ENCODE results near the gene ULBP3.
"Not testable (repeated sequence)": the region's sequence is repeated elsewhere in the genome, so short reads cannot be mapped to it uniquely, and the experiment has no call there.

The ULBP3 gene

DNA sequence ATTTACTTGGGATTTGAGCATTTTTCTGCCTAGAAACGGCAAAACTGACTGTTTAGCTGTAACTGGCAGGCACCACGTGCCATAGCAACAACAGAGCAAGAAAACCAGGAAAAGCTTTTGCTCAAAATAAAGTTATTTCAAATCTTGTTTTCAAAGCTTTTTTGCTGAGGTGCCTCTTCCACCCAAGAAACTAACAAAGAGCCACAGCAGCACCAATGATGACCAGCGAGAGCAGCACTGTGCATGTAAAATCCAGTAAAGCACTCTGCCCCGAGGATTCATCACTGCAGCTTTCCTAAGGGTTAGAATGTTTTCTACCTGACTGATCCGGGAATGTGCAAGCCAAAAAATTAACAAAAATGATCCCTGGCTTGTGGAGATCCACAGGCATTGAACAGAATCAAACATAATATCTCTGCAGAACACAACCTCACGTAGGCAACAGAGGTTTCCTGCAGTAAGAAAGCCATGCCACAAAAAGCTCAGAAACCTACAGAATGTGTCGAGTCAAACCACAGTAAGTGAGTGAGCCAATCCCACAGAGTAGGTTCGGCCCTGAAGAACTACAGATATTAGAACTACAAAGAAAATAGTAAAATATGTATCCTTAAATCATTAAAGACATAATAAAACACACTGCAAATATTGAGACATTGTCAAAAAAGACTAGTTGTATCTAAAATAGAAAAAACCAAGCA lies 7.4 kb upstream of the ULBP3 start:
- DNase-seq (ENCODE audit: low read depth, low spot score): no peak

DNA sequence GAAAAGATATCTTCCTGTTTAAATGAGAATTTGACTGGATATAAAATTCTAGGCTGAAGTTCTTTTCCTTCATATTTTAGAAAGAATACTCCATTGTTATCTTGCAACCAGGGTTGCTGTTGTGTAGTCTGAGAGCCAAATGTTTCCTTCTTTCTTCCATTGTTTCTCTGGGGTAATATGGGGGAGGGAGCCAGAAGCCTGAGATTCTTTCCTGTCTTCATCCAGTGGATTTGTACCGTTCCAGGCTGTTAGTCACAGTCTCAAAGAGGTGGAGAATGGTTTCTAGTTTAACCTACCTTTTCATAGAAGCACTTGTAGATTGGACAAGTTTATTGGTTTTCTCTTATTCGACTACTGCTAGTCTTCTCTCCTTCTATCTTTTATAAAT lies 6.1 kb upstream of the ULBP3 start:
- no peak for DNase-seq (ENCODE audit: low read depth, low spot score)

DNA sequence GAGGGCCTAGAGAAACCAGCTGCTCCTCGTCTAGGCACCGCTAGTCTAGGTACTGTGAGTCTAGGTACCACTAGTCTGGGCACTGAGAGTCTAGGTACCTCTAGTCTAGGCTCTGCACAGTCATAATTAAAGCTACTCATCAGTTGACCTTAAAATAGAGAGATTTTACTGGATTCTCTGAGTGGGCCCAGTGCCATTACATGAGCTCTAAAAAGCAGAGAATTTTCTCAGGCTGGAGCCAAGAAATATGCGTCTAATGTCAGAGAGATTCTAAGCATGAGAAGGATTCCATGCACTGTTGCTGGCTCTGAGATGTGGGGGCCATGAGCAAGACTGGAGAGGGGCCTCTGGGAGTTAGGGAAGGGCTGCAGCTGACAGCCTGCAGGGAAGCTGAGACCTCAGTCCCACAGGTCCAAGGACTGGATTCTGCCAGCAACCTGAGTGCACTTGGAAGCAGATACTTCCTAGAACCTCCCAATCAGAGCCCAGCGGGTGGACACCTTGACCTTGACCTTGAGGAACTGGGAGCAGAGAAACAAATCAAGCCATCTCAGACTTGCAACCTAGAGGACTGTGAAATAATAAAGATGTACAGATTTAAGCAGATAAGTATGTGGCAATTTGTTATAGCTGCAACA lies 5.6 kb upstream of the ULBP3 start:
- not testable (repeated sequence) for DNase-seq (ENCODE audit: low read depth, low spot score)

DNA sequence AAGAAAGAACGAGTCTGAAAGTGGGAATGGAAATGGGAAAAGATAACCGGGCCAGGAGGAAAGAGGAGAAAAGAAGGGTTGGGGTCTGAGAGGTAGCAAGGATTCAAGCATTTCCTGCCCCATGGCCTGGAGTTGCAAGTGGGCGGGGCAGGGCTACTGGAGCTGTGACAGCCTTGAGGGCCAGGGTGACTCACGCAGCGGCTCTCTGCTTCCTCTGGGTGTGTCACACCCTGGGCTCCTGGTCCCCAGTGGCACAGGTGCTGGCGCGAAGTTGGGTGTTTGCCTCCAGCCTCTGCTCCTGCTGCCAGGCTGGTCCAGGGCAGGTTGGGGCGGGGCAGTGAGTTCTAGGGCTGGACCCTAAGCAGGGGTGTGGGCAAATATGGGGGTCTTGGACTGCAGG lies 3.3 kb upstream of the ULBP3 start:
- no peak for DNase-seq (ENCODE audit: low read depth, low spot score)

DNA sequence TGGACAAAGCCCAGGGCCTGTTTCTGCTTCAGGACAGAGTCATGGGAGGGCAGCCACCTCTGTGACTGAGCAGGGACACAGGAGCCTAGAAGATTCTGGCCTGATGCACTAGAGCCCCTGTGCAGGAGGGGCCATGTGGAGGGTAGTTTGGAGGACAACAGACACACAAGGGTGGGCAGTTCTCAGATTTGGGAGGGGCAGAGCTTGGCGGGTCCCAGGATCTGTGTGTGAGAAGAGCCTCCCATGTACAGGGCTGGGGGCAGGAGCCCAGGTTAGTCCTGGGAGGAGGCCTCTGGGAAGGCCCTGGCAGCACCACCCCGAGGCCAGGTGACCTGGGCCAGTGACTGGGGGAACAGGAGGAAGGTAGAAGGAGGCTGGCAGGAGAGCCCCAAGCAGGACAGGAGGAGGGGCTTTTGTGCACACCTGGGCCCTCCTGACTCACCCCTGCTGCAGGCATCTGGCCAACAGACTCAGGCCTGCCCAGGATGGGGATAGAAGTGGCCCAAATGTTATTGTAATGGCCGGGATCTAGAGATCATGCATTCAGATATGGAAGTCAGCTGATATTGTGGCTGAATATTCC lies 1.4 kb upstream of the ULBP3 start:
- no peak for DNase-seq (ENCODE audit: low read depth, low spot score)

DNA sequence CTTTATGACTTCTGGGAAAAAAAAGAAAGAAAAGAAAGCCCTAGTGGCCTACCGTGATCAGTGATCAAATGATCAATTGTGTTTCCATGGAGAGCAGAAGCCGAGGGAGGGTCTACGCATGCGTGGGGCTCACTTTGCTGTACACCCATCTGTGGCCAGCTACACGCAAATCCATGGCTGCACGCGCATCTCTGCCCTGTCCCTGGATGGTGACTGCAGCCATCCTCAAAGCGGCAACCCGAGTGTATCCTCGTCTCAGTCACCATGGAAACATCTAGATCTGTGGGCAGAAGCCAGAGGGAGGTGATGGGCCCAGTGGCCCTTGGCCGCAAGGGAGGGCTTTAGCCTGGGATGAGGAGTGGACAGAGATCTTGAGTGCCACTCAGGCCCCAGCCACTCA lies 785 bp upstream of the ULBP3 start:
- DNase-seq (ENCODE audit: low read depth, low spot score): no peak

DNA sequence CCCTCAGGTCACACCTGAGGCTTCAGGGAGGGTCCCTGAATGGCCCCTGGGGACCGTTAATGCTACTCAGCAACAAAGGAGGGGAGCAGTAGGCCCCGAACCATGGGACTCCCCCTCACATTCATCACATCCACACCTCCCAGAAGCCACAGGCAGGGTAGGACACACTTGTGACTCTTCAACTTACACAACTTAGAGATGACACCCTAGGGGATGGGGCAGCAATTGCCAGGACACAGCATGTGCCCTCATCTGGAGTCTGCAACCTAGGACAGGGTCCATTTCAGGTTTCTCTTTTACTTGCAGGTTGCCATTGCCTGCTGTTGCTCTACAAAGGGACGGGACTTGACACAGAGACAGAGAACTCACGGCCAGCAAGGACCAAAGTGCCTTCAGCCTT lies 770 bp downstream of the ULBP3 start:
- no peak for DNase-seq (ENCODE audit: low read depth, low spot score)

DNA sequence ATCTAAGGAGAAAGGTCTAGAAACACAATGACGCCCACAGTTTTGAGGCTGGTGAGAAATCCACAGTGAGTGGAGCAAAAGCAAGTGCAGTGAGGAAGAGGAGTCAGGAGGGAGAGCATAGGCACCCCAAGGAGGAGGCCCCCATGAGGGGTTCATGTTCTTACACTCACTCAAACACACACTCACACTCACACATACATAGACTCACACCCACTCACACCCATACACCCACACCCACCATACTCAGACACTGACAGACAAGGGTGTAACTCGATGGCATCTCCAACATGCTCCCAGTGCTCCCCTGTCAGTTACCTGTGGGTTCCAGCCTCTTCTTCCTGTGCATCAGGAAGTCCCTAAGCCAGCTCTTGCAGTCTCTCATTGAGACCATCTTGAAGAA lies 3.8 kb downstream of the ULBP3 start:
- DNase-seq (ENCODE audit: low read depth, low spot score): no peak

DNA sequence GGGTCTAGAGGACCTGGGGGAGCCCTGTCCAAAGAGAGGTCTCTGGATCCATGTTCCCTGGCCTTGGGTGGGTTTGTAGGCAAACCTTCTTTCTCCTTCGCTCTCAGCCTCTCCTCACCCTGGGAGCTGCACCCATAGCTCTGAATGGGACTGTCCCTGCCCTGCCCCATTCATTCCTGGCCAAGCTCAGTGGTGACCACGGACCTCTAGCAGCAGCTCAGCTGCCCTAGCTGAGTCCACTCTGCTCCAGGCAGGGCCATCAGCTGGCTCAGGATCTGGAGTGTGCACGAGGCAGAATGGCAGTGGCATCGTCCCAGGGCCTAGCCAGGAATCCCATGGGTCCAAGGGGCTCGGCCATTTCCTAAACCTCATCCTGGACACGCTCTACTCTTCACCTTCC lies 5.3 kb downstream of the ULBP3 start:
- no peak for DNase-seq (ENCODE audit: low read depth, low spot score)

DNA sequence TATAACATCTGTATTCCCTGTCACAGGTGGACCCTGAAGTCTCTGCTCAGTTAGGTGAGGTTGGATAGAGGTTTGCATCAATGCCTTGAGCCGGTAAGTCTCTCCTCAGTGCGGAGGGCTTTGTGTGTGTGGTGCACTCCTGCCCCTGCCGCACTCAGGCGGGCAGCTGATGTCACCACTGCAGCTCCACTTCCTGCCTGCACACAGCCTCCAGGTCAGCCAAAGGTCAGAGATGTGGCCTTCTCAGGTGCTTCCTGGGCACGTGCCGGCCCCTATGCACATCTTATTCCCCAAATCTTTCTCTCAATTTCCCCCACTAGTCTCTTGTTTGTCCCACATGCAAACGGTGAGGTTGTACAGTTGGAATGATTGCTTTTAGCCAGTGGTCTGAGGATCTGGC lies 8.9 kb downstream of the ULBP3 start:
- DNase-seq (ENCODE audit: low read depth, low spot score): not testable (repeated sequence)

DNA sequence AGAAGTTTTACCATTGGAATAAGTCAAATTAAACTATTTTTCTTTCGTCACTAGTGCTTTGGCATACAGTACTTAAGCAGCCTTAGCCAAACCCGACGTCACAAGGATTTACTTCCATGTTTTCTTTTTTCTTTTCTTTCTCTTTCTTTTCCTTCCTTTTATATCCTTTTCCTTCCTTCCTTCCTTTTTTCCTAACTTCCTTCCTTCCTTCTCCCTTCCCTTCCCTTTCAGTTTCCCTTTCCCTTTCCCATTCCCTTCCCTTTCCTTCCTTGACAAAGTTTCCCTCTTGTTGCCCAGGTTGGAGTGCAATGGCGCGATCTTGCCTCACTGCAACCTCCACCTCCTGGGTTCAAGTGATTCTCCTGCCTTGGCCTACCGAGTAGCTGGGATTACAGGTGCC lies 9.9 kb downstream of the ULBP3 start:
- DNase-seq (ENCODE audit: low read depth, low spot score): no peak

DNA sequence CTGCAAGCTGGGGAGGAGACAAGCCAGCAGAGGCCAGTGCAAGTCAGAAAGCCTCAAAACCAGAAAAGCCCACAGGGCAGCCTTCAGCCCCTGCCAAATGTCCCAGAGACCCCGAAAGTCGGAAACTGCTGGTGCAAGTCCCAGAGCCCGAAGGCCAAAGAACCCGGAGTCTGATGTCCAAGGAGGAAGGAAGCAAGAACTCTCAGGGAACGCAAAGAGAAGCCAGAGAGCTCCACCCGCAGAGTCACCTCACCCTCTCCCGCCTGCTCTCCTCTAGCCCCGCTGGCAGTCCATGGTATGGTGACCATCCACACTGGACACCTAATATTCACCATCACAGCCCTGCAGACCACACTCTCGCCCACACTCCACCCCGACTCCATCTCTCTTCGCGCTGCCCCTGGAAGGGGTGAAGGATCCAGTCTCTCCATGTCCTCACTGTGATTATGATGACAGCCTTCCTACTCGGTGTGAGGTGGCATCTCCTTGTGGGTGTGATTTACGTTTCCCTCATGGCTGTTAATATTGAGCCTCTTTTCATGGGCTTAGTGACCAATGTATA lies 10.6 kb downstream of the ULBP3 start:
- no peak for DNase-seq (ENCODE audit: low read depth, low spot score)

DNA sequence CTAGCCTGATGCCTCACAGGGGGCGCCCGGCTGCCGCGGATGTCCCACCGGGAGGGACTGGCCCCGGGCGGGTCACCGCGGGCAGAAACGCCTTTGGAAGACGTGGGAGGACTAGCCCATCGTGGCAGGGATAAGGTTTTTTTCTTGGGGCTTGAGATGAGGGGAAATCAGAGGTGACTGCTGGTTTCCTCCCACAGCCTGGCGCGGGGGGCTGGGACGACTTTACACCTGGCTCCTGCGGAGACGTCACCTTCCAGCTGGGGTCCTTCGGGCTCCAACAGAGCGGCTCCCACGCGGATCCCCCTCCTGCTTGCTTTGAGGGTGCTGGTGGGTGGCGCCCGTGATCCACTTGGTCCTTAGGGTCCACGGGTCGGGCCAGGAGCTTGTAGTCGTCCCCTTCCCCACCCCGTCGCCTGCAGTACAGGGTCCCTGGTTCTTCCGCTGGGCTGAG lies 11.4 kb downstream of the ULBP3 start:
- no peak for DNase-seq (ENCODE audit: low read depth, low spot score)

DNA sequence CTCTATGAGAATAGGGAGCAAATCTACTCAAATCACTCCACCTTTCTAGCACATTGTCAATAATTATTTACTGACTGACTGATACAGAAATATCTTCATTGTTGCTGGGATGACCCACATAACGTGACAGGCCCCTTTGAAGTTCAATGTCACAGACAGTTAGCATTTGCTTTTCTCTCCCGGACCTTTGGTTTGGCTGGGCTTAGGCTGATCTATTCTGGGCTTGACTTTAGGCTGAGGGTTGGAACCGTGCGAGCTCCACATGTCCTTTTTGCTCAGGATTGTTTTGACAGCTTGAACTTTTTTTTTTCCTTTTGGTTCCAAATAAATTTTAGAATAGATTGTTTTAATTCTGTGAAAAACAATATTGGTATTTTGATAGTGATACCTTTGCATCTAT lies 12.0 kb downstream of the ULBP3 start:
- no peak for DNase-seq (ENCODE audit: low read depth, low spot score)

DNA sequence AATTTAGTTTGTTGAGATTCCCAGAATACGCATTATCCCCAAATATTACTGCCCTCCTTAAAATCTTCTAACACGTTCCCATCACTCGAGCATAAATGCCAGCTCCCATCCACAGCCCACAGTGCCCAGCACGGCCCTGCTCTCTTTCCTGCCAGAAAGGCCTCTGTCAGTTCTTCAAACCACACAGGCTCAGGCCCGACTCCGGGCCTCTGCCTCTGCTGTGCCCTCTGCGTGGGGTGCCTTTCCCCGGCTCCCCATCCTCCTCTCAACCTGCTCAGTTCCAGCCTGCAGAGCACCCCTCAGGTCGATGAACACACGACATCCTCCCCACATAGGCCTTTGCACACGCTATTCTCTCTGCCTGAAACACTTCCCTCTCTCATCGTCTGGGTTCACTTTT lies 12.8 kb downstream of the ULBP3 start:
- no peak for DNase-seq (ENCODE audit: low read depth, low spot score)

DNA sequence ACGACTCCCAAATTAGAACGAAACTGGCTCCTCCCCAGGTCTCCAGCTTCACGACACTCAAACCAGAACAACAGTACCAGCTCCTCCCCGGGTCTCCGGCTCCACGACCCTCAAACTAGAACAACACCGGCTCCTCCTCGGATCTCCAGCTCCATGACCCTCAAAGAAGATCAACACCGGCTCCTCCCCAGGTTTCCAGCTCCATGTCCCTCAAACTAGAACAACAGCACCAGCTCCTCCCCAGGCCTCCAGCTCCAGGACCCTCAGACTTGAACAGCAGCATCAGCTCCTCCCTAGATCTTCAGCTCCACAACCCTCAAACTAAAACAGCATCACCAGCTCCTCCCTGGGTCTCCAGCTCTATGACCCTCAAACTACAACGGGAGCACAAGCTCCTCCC lies 13.8 kb downstream of the ULBP3 start:
- no peak for DNase-seq (ENCODE audit: low read depth, low spot score)

DNA sequence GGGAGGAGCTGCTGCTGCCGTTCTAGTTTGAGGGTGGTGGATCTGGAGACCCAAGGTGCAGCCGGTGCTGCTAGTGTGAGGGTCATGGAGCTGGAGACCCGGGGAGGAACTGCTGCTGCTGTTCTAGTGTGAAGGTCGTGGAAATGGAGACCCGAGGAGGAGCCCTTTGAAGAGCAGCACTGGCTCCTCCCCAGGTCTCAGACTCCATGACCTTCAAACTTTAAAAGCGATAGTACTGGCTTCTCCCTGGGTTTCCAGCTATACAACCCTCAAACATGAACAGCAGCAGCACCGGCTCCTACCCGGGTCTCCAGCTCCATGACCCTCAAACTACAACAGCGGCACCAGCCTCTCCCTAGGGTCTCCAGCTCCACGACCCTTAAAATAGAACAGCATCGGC lies 15.5 kb downstream of the ULBP3 start:
- DNase-seq (ENCODE audit: low read depth, low spot score): no peak

DNA sequence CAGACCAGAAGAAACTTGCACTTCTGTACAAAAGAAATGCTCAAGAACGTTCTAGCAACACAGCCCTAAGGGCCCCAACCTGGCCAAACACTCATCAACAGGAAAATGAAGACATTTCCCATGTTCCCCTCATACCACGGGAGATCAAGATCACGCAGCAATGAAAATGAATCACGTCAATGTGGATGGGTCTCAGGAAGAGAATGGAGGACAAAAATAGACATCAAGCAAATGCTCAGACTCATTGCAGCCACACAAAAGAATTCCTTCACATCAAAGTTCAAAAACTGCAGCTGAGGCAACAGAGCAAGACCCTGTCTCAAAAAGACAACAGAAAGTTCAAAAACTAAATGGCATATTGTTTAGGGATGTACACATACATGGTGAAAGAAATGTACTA lies 18.1 kb downstream of the ULBP3 start:
- no peak for DNase-seq (ENCODE audit: low read depth, low spot score)

DNA sequence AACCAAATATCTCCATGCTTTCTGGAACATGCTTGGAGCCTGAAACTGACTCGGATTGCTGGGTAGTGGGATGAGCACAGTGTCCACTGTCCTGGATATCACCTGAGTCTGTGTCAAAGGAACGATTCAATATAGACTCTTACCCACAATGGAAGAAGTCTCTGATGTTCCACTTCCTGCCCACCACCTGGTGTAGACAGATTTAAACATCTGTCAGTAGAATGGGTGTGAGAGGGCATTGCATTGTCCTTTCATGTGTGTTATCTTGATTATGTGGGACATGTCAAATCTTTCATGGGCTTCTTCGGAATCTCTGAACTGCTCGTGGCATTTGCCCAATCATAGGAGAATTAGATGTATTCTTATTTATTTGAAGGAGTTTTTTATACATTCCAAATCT lies 20.8 kb downstream of the ULBP3 start:
- no peak for DNase-seq (ENCODE audit: low read depth, low spot score)

DNA sequence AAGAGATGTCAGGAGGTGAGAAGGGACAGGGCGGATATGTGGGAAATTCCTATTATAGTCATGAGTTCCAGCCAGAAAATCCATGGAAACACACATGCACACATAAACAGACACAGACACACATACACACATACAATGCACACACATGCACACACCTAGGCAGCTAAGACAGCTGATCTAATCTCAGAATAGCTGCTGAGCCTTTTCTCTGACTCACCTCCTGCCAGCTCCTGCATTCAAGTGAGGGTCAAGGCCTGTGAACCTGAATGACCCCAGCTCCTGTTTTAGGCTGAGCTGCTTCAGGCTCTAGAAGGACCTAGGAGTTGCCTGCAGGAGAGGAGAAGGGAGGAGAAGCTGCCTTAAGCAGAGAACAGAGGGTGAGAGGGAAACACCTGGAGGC lies 22.0 kb downstream of the ULBP3 start:
- DNase-seq (ENCODE audit: low read depth, low spot score): no peak

DNA sequence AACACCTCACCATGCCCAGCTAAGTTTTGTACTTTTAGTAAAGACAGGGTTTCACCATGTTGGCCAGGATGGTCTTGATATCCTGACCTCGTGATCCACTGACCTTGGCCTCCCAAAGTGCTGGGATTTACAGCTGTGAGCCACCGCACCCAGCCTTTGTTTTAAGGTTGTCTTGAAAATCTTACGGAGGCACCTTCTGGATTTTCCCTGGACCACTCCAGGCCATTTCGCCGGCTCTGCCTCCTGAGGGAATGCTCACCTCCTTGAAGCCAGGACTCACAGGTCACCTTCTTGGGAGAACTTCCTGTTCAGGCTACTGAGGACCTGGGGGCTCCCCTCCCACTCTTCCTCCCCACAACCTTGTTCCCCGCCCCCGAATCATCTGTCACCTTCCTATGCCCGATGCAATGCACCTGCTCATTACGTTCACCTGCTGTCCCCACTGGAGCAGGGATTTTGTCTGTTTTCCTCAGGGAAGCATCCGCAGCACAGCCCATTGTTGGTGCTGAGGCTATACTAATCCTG lies 24.2 kb downstream of the ULBP3 start:
- no peak for DNase-seq (ENCODE audit: low read depth, low spot score)

DNA sequence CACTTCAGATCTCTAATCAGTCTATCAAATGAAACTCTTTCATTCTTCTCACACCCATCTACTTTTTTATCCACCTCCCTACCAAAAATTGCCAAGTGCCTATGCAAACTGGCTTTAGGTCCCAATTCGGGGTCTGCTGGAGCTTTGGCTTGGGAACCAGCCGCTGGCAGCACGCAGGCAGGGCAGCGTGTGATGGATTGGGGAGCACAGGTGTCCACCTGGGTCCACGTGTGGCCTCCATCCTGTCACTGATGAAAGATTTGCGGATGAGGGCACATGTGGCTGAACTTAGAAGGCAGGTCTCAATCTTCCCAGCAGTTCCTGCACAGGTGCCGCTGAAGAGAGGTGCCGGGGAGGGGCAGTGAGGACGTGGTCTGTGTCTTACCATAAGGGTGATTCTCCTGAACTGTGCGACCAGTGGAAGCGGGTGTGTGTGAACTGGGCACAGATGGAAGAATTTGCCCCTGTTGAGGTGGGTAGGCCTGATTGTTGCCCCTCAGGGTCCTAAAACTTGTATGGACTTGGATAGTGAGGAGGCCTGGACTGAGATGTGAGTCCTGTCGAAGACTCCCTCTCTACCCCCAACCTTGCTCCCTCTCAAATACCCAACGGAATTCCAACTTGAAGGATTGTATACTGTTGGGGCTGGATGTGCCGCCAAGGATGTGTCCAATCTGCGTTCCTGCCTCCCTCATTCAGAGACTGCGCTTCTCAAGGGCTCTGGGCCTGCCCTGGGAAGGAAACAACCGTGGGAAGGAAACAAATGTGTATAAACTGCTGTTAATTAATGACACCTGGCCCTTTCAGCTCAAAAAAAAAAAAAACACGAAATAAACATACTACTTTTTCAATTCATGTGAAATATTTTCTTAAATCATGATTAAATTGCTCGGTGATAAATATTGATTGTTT lies 25.2 kb downstream of the ULBP3 start:
- no peak for DNase-seq (ENCODE audit: low read depth, low spot score)

Data from brain pericyte (primary cell).